GDM1 (cell line): ENCODE results near the gene ARL6IP5.
A peak's percentile ranks its signal among the peaks of the same experiment; 100 is the strongest.

Source experiments
- DNase-seq: peaks from one replicate; lab custom pipeline; 2025; lab: John Stamatoyannopoulos, UW

ARL6IP5 gene

GRCh38 chr3:69085833-69086722, 1.3 kb downstream of the ARL6IP5 start:
- peak; percentile 59 for DNase-seq

DNA sequence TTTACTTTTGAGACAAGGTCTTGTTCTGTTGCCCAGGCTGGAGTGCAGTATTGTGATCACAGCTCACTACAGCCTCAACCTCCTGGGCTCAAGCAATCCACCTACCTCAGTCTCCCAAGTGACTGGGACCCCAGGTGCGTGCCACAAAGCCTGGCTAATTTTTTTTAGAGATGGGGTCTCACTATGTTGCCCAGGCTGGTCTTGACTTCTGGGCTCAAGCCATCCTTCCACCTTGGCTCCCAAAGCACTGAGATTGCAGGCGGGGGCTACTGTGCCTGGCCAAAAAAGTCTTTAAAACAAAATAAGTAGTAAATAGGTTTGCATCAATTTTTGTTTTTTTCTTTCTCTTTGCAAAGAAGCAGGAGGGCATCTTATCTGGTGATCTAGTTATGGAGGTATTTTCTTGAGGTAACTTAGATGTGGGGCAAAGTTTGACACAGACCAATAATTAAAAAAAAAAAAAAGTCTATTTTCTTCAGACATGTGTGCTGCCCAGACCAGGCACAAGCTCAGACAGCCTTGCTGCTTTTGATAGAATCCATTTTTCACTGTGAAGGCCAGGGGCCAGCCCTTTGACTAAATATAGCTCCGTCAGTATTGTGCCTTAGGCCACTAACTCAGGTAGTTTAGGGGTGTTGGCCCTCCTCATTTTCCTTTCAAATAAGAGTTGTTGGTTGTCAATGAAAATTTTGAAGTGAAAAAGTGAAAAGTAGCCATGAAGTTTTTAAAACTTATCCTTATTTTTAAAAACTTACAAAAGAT, 2.5 kb downstream of the ARL6IP5 start:
- DNase-seq, result no peak

DNA sequence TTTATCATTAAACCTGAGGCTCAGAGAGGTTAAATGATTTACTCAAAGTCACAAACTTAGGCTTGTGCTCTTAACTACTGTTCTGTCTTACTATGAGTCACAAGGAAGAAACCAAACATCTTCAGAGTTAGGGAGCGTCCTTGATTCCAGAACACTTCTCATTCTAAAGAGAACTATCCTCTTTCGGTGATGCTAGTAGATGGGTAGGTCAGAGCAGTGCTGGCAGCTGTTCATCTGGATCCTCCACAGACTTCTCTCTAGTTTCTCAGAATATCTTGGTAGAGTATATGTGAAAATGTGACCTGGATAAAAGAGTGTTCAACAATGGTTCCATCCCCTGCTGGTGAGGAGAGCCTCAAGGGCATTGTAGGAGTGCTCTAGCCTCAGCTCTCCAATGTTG, 3.3 kb downstream of the ARL6IP5 start:
- DNase-seq, result no peak

- no peak for DNase-seq
Observed at GRCh38 chr3:69090021-69090420, 5.3 kb downstream of the ARL6IP5 start.

DNA sequence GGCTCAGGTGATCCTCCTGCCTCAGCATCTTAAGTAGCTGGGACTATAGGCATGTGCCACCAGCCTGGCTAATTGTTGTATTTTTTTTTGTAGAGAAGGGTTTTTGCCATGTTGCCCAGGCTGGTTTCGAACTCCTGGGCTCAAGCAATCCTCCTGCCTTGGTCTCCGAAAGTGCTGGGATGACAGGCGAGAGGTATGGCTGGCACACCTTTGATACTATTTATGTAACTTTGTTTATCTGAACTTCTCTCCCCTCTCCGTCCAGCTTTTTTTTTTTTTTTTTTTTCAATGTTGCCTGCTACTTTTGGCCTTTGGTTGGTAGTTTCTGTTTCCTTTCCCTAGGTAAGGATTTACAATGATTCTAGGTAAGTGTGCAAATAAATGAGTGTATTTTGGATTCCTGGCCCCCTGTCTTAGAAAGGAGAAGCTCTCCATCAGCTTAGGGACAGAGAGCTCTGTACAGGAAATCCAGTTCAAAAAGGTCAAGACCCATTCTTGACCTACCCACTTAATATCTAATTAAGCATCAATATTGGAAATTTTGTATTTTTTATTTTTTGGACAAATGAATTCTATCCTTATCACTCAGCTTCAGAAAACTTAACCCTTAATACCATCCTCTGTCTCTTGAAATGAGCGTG, 6.8 kb downstream of the ARL6IP5 start:
- DNase-seq, result no peak

DNA sequence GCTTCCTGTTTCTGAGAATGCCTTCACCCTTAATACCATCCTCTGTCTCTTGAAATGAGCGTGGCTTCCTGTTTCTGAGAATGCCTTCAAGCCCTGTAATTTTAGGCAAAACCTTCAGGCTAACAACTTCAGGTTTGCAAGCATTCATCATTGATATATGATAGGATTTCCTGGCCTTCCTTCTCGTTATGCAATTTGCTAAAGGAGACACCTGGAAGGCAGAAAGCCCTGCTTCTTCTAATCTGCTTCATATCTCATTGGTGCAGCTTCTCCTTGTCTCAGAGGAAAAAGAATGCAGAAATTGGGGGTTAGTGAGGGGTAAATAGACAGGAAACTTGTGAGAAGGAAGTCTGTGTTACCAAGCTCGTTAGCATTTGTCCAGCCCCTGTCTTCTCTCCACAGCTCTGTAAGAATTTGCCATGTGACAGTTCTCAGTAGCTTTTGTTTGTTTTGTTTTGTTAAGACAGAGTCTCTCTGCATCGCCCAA, 7.3 kb downstream of the ARL6IP5 start:
- peak; percentile 63 for DNase-seq

GRCh38 chr3:69094467-69095205, 9.9 kb downstream of the ARL6IP5 start:
- DNase-seq, result peak; percentile 75

- no peak for DNase-seq
Observed at GRCh38 chr3:69095636-69096035, 10.9 kb downstream of the ARL6IP5 start.

DNA sequence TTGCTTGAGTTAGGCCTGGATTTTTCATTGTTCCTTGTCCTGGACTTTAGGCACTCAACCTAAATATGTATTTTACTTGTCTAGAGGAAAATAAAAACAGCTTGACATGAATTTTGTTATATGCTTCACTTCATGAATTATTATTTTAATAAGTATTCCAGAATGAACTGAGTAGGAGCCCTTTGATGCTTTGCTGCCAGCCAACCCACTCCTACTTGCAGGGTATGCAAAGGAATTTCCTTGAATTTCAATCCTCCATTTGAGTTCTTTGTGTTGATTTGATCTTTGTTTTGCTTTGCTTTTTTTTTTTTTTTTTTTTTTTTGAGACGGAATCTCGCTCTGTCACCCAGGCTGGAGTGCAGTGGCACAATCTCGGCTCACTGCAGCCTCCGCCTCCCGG, 11.6 kb downstream of the ARL6IP5 start:
- DNase-seq, result no peak

DNA sequence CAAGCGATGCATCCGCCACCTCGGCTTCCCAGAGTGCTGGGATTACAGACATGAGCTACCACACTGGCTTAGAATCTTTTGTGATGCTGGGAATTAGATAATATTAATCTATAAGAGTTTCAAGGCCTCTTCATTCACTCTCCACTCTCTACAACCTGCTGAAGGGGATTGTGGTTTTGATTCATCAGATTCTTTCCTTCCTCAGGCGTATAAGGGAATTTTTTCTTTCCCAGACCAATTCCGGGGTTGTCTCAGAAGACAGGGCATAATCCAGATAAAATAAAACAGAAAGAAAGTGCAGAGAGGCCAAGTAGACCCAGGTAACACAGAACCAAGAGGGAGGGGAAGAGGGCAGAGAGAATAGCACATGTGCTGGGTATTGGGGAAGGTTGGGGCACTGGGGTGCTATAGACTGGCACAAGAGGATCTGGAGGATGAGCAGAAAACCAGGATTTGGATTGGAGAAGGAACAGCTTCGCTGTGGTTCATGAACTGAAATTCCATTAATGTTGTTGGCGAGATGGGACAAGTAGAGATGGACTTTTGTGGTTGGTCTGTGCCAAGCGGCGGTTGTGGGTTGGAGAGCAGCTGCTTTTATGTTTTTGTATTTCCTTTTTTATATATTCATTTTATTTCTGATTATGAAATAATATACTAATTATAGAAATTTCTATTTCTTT, 12.8 kb downstream of the ARL6IP5 start:
- no peak for DNase-seq

GRCh38 chr3:69099576-69099975, 14.8 kb downstream of the ARL6IP5 start:
- no peak for DNase-seq

DNA sequence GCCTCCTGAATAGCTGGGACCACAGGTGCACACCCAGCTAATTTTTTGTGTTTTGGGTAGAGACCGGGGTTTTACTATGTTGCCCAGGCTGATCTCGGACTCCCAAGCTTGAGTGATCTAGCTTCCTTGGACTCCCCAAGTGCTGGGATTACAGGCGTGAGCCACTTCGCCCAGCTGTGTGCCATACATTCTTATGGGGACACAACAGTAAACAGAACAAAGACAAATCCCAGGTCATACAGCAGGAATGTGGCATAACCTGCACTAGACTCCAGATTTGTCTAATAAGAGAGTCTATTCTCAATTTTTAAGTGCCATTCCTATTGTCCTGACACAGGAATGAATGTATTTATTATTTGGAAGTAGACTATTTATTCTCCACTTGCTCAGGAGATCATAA, 17.6 kb downstream of the ARL6IP5 start:
- no peak for DNase-seq

DNA sequence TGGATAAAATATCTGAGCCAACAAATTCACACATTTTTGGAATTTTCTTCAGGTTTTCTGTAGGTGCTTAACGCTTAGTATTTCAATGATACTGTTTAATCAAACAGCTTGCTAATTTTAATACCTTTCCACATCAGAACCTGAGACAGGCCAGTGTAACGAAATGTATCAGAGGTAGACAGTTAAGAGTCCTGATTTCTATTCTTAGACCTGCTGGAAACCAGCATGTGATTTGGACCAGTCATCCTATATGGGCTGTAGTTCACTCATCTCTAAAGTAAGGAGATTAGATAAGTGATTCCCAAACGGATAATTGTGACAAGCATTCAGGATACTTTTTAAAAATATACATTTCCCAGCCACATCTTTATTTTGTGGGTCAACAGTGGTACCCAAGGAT, 18.4 kb downstream of the ARL6IP5 start:
- DNase-seq, result no peak

- no peak for DNase-seq
Observed at GRCh38 chr3:69104586-69104985, 19.8 kb downstream of the ARL6IP5 start.

DNA sequence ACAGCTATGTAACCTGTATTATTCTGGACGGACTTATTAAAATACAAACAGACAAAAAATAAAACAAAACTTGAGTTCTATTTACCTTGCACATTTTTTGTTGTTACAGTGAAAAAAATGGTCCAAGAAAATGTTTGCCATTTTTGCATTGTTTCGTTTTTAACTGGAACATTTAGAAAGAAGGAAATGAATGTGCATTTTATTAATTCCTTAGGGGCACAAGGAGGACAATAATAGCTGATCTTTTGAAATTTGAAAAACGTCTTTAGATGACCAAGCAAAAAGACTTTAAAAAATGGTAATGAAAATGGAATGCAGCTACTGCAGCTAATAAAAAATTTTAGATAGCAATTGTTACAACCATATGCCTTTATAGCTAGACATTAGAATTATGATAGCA, 20.6 kb downstream of the ARL6IP5 start:
- no peak for DNase-seq

DNA sequence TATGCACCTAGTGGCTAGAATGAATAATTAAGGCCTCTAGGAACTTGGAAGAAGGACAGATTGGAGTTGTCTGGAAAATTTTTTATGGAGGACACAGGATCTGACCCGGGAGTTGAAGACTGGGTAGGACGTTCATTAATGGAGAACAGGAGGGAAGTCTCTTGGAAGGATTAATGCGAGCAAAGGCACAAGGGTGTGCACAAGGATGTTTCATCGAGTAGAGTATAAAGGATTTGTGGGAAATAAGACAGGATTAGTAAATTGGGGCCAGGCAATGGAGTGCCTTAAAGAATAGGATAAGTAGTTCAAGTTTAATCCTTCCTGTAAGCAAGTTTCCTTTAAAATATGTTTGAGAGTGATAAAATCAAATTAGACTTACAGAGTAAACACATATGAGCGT, 23.1 kb downstream of the ARL6IP5 start:
- no peak for DNase-seq

- DNase-seq, result no peak
Observed at GRCh38 chr3:69108811-69109210, 24.1 kb downstream of the ARL6IP5 start.

GRCh38 chr3:69110941-69111546, 26.3 kb downstream of the ARL6IP5 start:
- DNase-seq, result no peak

GRCh38 chr3:69113536-69113935, 28.8 kb downstream of the ARL6IP5 start:
- no peak for DNase-seq

- DNase-seq, result no peak
Observed at GRCh38 chr3:69115731-69116130, 31.0 kb downstream of the ARL6IP5 start.

GRCh38 chr3:69116162-69116561, 31.4 kb downstream of the ARL6IP5 start:
- no peak for DNase-seq
